Mesothelial cell of epicardium (in vitro differentiated cells): ENCODE data around the gene NAV3. TPM values are rescaled to one million over a fixed set of nuclear protein-coding genes. Genes with fewer than 3 reads are reported as not detected.

Experiments used
- DNase-seq, 2 experiments: peaks; one replicate each; pipeline ENCODE4 v3.0.0; 2021; ENCODE audit warnings: low spot score in 2 of 2; ENCODE audit not compliant: unreplicated experiment in 2 of 2
- H3K27ac Mint-ChIP-seq: 2 replicates; pipeline ENCODE4 v1.8.0; 2021; ENCODE audit warnings: mixed read lengths
- H3K27me3 Mint-ChIP-seq: 2 replicates; pipeline ENCODE4 v1.8.0; 2021; ENCODE audit warnings: low read depth, mixed read lengths
- H3K36me3 Mint-ChIP-seq: 2 replicates; pipeline ENCODE4 v1.8.0; 2021; ENCODE audit warnings: mixed read lengths
- H3K4me1 Mint-ChIP-seq: 2 replicates; pipeline ENCODE4 v1.8.0; 2021; ENCODE audit warnings: mixed read lengths
- H3K4me3 Mint-ChIP-seq: 2 replicates; pipeline ENCODE4 v1.8.0; 2021; ENCODE audit warnings: mild to moderate bottlenecking, moderate library complexity, mixed read lengths
- H3K9me3 Mint-ChIP-seq: 2 replicates; pipeline ENCODE4 v1.8.0; 2021; ENCODE audit warnings: mixed read lengths
- total RNA-seq: library from RNA; stranded (reverse); gene quantifications from 3 replicates; pipeline ENCODE4 v1.2.1, GENCODE V29; 2021
- TF ChIP-seq, protein P1 (sequence below): fragments of 200-600 bp; sonication (generic); IDR thresholded peaks from one replicate; pipeline ENCODE4 v1.5.0; 2021; ENCODE audit warnings: antibody characterized with exemption; ENCODE audit not compliant: unreplicated experiment

NAV3 gene
- total RNA-seq, 1 donor from 2014 or later = 28.7 TPM

DNA sequence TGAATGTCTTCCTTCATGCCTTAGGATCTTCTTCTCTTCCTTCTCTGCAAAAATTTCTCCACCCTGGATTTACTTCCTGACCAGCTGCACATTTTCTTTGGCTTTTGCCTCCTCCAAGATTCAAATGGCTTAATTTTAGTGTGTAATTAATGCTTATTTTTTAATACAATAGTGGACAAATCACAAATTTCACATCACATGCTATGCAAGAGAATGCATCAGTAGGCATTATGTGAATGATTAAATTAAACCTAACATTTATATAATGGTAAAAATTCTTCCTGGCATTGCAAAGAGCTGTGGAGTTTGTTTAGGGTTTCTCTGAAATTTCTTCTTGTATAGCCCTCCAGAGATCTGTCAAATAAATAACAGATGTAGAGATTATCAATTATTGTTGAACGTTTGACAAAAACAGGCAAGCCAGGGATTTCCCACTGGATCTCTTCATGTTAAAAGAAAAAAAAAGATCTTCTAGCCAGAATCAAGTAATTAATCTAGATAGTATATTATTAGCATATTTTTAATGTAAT lies 84.4 kb downstream of the NAV3 start:
- no peak for DNase-seq
- H3K36me3 Mint-ChIP-seq = no peaks in the 10 kb centered on the region
- H3K4me1 Mint-ChIP-seq = peaks cover 37% of the 10 kb centered on the region
- TF ChIP-seq, protein P1, sequence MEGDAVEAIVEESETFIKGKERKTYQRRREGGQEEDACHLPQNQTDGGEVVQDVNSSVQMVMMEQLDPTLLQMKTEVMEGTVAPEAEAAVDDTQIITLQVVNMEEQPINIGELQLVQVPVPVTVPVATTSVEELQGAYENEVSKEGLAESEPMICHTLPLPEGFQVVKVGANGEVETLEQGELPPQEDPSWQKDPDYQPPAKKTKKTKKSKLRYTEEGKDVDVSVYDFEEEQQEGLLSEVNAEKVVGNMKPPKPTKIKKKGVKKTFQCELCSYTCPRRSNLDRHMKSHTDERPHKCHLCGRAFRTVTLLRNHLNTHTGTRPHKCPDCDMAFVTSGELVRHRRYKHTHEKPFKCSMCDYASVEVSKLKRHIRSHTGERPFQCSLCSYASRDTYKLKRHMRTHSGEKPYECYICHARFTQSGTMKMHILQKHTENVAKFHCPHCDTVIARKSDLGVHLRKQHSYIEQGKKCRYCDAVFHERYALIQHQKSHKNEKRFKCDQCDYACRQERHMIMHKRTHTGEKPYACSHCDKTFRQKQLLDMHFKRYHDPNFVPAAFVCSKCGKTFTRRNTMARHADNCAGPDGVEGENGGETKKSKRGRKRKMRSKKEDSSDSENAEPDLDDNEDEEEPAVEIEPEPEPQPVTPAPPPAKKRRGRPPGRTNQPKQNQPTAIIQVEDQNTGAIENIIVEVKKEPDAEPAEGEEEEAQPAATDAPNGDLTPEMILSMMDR = no peak
- no peak overlapping the region for H3K4me3 Mint-ChIP-seq
- H3K9me3 Mint-ChIP-seq = peaks cover 4% of the 10 kb centered on the region
- H3K27me3 Mint-ChIP-seq = peaks cover 3% of the 10 kb centered on the region
- H3K27ac Mint-ChIP-seq = no peak overlapping the region

DNA sequence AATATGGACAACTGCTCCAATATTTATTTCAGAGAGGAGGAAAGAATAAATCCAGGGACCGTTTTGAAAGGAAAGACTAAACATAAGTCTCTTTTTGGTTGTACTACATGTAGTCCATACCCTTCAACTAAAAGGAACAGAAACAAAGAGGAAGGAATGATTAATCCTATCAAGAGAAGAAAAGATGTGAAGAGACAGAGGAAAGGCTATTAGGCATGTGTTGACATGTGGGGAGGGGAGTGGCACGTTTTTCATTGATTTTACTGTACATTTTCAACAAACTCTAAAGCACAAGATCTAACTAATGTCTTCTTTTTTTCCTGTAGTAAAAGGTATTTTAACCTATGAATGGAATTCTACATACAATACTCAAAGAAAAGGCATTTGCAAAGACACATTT lies 85.6 kb downstream of the NAV3 start:
- Mint-ChIP-seq H3K36me3 (no peaks in the 10 kb centered on the region), H3K9me3 (no peaks in the 10 kb centered on the region), H3K27ac (no peak overlapping the region), H3K4me1 (peaks cover 37% of the 10 kb centered on the region), H3K4me3 (no peak overlapping the region), H3K27me3 (no peaks in the 10 kb centered on the region)
- DNase-seq = no peak
- TF ChIP-seq, protein P1 = no peak

DNA sequence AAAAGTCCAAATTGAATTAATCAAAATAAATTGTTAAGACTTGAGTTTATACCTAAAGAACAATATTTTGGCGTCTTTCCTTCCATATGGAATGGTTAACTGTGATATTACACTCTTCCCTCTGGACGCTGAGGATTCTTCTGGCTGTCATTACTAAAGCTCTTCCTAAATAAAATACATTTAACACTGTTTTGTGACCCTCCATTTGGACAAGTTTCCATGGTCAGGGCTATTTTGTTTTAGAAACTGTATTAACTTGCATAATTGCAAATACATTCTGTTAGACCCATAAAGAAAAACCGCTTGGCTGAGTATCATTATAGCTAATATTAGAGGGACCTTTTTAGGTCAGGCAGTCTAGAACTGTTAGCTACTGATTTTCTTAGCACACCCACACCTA lies 87.4 kb downstream of the NAV3 start:
- TF ChIP-seq, protein P1 = no peak
- no peak overlapping the region for H3K4me3 Mint-ChIP-seq
- H3K9me3 Mint-ChIP-seq = no peaks in the 10 kb centered on the region
- DNase-seq = no peak
- H3K27me3 Mint-ChIP-seq = no peaks in the 10 kb centered on the region
- no peak overlapping the region for H3K27ac Mint-ChIP-seq
- H3K4me1 Mint-ChIP-seq = peaks cover 37% of the 10 kb centered on the region
- no peaks in the 10 kb centered on the region for H3K36me3 Mint-ChIP-seq

DNA sequence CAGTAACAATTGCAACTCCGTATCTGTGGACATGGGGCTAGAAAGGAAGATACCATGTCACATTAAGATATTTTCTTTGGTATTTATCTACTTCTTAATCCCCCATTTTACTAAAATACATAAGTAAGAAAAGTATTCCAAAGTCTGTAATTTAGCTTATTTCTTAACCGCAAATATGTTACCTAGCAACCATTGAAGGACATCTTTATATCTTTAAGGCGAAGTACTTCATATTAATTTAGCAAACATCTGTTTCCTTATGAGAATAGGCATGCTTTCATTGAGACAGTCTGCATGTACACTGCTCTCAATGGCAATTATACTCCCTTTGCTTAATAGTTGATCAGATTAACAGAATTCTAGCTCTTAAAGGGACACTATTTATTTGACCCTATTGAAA lies 88.8 kb downstream of the NAV3 start:
- TF ChIP-seq, protein P1 = no peak
- Mint-ChIP-seq H3K27ac (no peak overlapping the region), H3K27me3 (no peaks in the 10 kb centered on the region), H3K36me3 (no peaks in the 10 kb centered on the region), H3K9me3 (no peaks in the 10 kb centered on the region), H3K4me1 (peaks cover 36% of the 10 kb centered on the region), H3K4me3 (no peak overlapping the region)
- no peak for DNase-seq

DNA sequence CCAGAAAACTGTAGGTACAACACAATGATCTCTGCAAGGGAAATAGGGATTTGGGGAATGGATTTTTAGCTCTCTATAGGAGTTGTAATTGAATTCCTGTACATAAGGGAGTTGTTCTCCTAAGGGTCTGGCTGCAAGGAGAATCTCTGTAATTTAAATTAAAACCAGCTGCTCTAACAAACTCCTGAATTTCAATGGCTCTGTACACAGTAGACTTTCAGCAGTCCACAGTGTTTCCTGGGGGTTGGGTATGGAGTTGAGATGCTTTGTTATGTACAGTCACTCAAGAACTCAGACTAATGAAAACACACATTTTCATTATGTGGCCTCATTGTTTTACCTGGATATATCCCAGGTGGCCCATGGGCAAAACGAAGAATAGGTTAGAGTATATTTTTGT lies 93.2 kb downstream of the NAV3 start:
- peaks cover 48% of the 10 kb centered on the region for H3K4me1 Mint-ChIP-seq
- peak overlapping the region; percentile 85 for H3K27ac Mint-ChIP-seq
- DNase-seq = no peak
- no peaks in the 10 kb centered on the region for H3K36me3 Mint-ChIP-seq
- TF ChIP-seq, protein P1 = no peak
- no peak overlapping the region for H3K4me3 Mint-ChIP-seq
- H3K27me3 Mint-ChIP-seq = no peaks in the 10 kb centered on the region
- no peaks in the 10 kb centered on the region for H3K9me3 Mint-ChIP-seq

DNA sequence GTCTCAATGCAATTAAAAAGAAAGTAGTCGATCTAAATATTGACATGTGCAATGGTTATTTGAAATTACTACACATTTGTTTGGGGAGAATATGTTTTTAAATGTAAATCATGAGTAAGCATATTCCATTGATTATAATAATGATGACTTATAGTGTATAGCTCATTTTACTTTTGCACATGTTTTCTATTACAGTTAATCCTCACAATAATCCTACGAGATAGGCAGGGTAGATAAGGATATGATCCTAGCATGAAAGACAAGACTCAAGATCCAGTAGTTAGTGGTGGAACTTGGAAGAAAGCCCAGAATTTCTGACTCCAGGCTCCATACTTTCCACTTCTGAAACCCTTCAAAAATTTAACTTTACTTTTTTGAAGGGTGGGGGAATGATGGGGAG lies 94.0 kb downstream of the NAV3 start:
- no peaks in the 10 kb centered on the region for H3K36me3 Mint-ChIP-seq
- peaks cover 39% of the 10 kb centered on the region for H3K4me1 Mint-ChIP-seq
- no peaks in the 10 kb centered on the region for H3K9me3 Mint-ChIP-seq
- H3K27me3 Mint-ChIP-seq = no peaks in the 10 kb centered on the region
- H3K4me3 Mint-ChIP-seq = no peak overlapping the region
- peak overlapping the region; percentile 85 for H3K27ac Mint-ChIP-seq
- DNase-seq = no peak
- TF ChIP-seq, protein P1 = no peak
